ENCODE results near the gene AGAP1. TPM values are rescaled to one million over a fixed set of nuclear protein-coding genes. Genes with fewer than 3 reads are reported as not detected.

The AGAP1 gene
- polyA plus RNA-seq, 1 donor from 2014 or later = 17.4 TPM

DNA sequence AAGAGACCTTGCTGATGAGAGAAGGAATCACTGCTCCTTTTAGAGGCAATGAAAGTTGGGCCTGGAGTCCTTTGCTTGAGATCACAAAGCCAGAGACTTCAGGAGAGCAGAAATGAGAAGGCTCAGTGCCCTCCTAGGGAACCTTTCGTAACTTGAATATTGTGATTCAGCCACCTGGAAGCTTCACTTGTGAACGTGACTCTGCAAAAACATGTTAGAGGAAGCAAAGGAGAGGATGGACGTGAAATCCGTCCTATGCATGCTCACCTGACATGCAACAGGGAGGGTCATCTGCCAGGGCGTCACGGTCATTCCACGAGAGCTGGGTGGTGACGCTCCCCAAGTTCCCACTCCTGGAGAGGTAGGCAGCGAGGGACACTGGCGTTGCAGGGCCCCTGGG, 243.6 kb downstream of the AGAP1 start:
- H2AFZ ChIP-seq (ENCODE audit: low read depth, low read length) = no peak overlapping the region
- no peak overlapping the region for H3K4me3 ChIP-seq (ENCODE audit: low read length)
- H3K9ac ChIP-seq (ENCODE audit: low read length) = no peak overlapping the region
- no peak overlapping the region for H3K27ac ChIP-seq (ENCODE audit: low read length)
- no peak overlapping the region for H3K4me2 ChIP-seq (ENCODE audit: low read length)
- no peaks in the 10 kb centered on the region for H3K79me2 ChIP-seq (replicated peaks; ENCODE audit: insufficient read depth, low read length)
- H3K36me3 ChIP-seq (ENCODE audit: insufficient read depth, low read length) = no peaks in the 10 kb centered on the region
- no peaks in the 10 kb centered on the region for H3K9me2 ChIP-seq (ENCODE audit: insufficient read depth, low read length)
- no peaks in the 10 kb centered on the region for H3K27me3 ChIP-seq (ENCODE audit: insufficient read depth, low read depth, low read length)
- TF ChIP-seq SMC3 (conservative IDR thresholded peaks at IDR 0.05; ENCODE audit: poor library complexity) = no peak
- TF ChIP-seq RAD21 (conservative IDR thresholded peaks at IDR 0.05) = no peak
- no peak for TF ChIP-seq REST (IDR thresholded peaks at IDR 0.05; ENCODE audit: borderline replicate concordance)
- TF ChIP-seq, protein P1, sequence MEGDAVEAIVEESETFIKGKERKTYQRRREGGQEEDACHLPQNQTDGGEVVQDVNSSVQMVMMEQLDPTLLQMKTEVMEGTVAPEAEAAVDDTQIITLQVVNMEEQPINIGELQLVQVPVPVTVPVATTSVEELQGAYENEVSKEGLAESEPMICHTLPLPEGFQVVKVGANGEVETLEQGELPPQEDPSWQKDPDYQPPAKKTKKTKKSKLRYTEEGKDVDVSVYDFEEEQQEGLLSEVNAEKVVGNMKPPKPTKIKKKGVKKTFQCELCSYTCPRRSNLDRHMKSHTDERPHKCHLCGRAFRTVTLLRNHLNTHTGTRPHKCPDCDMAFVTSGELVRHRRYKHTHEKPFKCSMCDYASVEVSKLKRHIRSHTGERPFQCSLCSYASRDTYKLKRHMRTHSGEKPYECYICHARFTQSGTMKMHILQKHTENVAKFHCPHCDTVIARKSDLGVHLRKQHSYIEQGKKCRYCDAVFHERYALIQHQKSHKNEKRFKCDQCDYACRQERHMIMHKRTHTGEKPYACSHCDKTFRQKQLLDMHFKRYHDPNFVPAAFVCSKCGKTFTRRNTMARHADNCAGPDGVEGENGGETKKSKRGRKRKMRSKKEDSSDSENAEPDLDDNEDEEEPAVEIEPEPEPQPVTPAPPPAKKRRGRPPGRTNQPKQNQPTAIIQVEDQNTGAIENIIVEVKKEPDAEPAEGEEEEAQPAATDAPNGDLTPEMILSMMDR (IDR thresholded peaks at IDR 0.05; ENCODE audit: poor library complexity, severe bottlenecking) = no peak
- no peak for TF ChIP-seq MXI1 (conservative IDR thresholded peaks at IDR 0.05; ENCODE audit: poor library complexity, severe bottlenecking)
- no peak for TF ChIP-seq EZH2 (IDR thresholded peaks at IDR 0.05; ENCODE audit: borderline replicate concordance, insufficient read depth, low read length, poor library complexity, severe bottlenecking)
- TF ChIP-seq EP300 (conservative IDR thresholded peaks at IDR 0.05; ENCODE audit: poor library complexity, severe bottlenecking) = no peak
- TF ChIP-seq TAF1 (IDR thresholded peaks at IDR 0.05; ENCODE audit: low read depth) = no peak
- no peak for TF ChIP-seq POLR2AphosphoS5 (IDR thresholded peaks at IDR 0.05)
- no peaks in the 10 kb centered on the region for H3F3A ChIP-seq (ENCODE audit: insufficient read depth, low read length, poor library complexity, severe bottlenecking)
- H3K9me3 ChIP-seq (ENCODE audit: low read length) = no peaks in the 10 kb centered on the region
- H4K20me1 ChIP-seq (ENCODE audit: insufficient read depth) = no peaks in the 10 kb centered on the region

DNA sequence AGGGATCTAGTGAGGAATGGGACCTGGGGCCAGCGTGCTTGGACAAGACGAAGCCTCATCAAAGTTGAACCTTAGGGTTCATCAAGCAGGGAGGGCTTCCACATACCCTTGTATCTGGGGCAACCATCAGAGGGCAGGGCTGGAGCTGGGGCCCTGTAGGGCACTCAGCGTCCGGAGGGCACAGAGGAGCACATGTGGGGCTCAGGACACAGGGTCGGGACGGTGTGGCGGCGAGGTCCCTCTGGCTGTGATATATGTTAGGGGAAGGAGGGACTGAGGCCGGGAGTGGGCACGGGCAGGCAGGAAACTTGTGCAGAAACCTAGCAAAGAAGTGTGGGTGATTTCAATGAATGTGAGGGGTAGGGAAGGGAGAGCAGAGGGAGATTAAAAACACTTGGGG, 244.0 kb downstream of the AGAP1 start:
- TF ChIP-seq REST (IDR thresholded peaks at IDR 0.05; ENCODE audit: borderline replicate concordance) = no peak
- no peak for TF ChIP-seq SMC3 (conservative IDR thresholded peaks at IDR 0.05; ENCODE audit: poor library complexity)
- no peak for TF ChIP-seq MXI1 (conservative IDR thresholded peaks at IDR 0.05; ENCODE audit: poor library complexity, severe bottlenecking)
- no peak for TF ChIP-seq TAF1 (IDR thresholded peaks at IDR 0.05; ENCODE audit: low read depth)
- no peak for TF ChIP-seq EP300 (conservative IDR thresholded peaks at IDR 0.05; ENCODE audit: poor library complexity, severe bottlenecking)
- no peak for TF ChIP-seq RAD21 (conservative IDR thresholded peaks at IDR 0.05)
- TF ChIP-seq, protein P1 (IDR thresholded peaks at IDR 0.05; ENCODE audit: poor library complexity, severe bottlenecking) = no peak
- TF ChIP-seq EZH2 (IDR thresholded peaks at IDR 0.05; ENCODE audit: borderline replicate concordance, insufficient read depth, low read length, poor library complexity, severe bottlenecking) = no peak
- TF ChIP-seq POLR2AphosphoS5 (IDR thresholded peaks at IDR 0.05) = no peak
- Histone ChIP-seq H3K36me3 (ENCODE audit: insufficient read depth, low read length) (no peaks in the 10 kb centered on the region), H3K79me2 (replicated peaks; ENCODE audit: insufficient read depth, low read length) (no peaks in the 10 kb centered on the region)

More for the DNA sequence above, 244.0 kb downstream of the AGAP1 start:
- Histone ChIP-seq H3F3A (ENCODE audit: insufficient read depth, low read length, poor library complexity, severe bottlenecking) (no peaks in the 10 kb centered on the region), H3K9me2 (ENCODE audit: insufficient read depth, low read length) (no peaks in the 10 kb centered on the region), H2AFZ (ENCODE audit: low read depth, low read length) (no peak overlapping the region), H3K4me3 (ENCODE audit: low read length) (no peak overlapping the region), H3K4me2 (ENCODE audit: low read length) (no peak overlapping the region), H3K27ac (ENCODE audit: low read length) (no peak overlapping the region), H3K9ac (ENCODE audit: low read length) (no peak overlapping the region), H3K9me3 (ENCODE audit: low read length) (no peaks in the 10 kb centered on the region), H4K20me1 (ENCODE audit: insufficient read depth) (no peaks in the 10 kb centered on the region), H3K27me3 (ENCODE audit: insufficient read depth, low read depth, low read length) (no peaks in the 10 kb centered on the region)

All from neural cell (in vitro differentiated cells).